T follicular helper cell (primary cell): ENCODE results near the gene CIDEB.

ENCODE experiments used
- DNase-seq: peaks from one replicate; pipeline ENCODE4 v3.0.0-alpha.2; 2020; ENCODE audit warnings: low read depth

Gene CIDEB

GRCh38 chr14:24312736-24313507, 5.1 kb upstream of the CIDEB start:
- no peak for DNase-seq

- DNase-seq = no peak
Observed at GRCh38 chr14:24311837-24312615, 4.2 kb upstream of the CIDEB start.

GRCh38 chr14:24310646-24311604, 3.1 kb upstream of the CIDEB start, which contains the start of gene LTB4R:
LTB4R (plus strand) TSS chr14:24311502; CDS start chr14:24315652, 4,150 bp downstream.
- DNase-seq = peak; percentile 43

GRCh38 chr14:24310265-24310645, 2.5 kb upstream of the CIDEB start:
- DNase-seq = no peak

GRCh38 chr14:24309538-24310264, 1.9 kb upstream of the CIDEB start, which contains the start of gene LTB4R2:
LTB4R2 (plus strand) TSS chr14:24310140; CDS start chr14:24310665, 525 bp downstream.
- DNase-seq = no peak

- DNase-seq = no peak
Observed at GRCh38 chr14:24308342-24309124, 756 bp upstream of the CIDEB start.

GRCh38 chr14:24307156-24307574, 612 bp downstream of the CIDEB start:
- no peak for DNase-seq

GRCh38 chr14:24304019-24304387, 3.8 kb downstream of the CIDEB start:
- no peak for DNase-seq

GRCh38 chr14:24300326-24300980, 7.3 kb downstream of the CIDEB start:
- no peak for DNase-seq

GRCh38 chr14:24299255-24300191, 8.3 kb downstream of the CIDEB start, which contains the start of the genes DHRS1 and NOP9:
DHRS1 (minus strand) TSS chr14:24299780; CDS start chr14:24299106, 674 bp downstream.
NOP9 (plus strand) TSS chr14:24299850; CDS start chr14:24299955, 105 bp downstream.
- DNase-seq = peak; percentile 90

GRCh38 chr14:24298892-24299254, 8.9 kb downstream of the CIDEB start:
- DNase-seq = no peak

- DNase-seq = no peak
Observed at GRCh38 chr14:24297190-24297964, 10.4 kb downstream of the CIDEB start.

- DNase-seq = peak; percentile 65
Observed at GRCh38 chr14:24296341-24297157, 11.2 kb downstream of the CIDEB start.

- no peak for DNase-seq
Observed at GRCh38 chr14:24293525-24293924, 14.3 kb downstream of the CIDEB start.

- no peak for DNase-seq
Observed at GRCh38 chr14:24292118-24292807, 15.5 kb downstream of the CIDEB start.

GRCh38 chr14:24291446-24292117, 16.2 kb downstream of the CIDEB start:
- DNase-seq = no peak
